Ovary (tissue), 9 donors: ENCODE data around the gene SHD. TPM values are rescaled to one million over a fixed set of nuclear protein-coding genes. Genes with fewer than 3 reads are reported as not detected.

Experiments used
- DNase-seq, 5 donors: peaks; one replicate each; pipeline ENCODE4 v3.0.0-alpha.2; 2019 to 2020
- H3K27ac ChIP-seq, 2 donors: fragments of 200-600 bp; one replicate each; pipeline versions ENCODE4 v1.5.1 to v1.8.0; 2019 to 2022
- H3K27me3 ChIP-seq: fragments of 200-600 bp; one replicate; pipeline ENCODE4 v1.8.0; 2022
- H3K36me3 ChIP-seq: fragments of 200-600 bp; sonication (generic); one replicate; pipeline ENCODE4 v1.5.1; 2019
- H3K4me1 ChIP-seq: one replicate; pipeline ENCODE4 v1.8.1; 2013; ENCODE audit warnings: mild to moderate bottlenecking, moderate library complexity; ENCODE audit not compliant: insufficient read depth
- H3K4me3 ChIP-seq: fragments of 200-600 bp; sonication (generic); one replicate; pipeline ENCODE4 v1.5.1; 2017
- H3K9me3 ChIP-seq, 2 donors: fragments of 200-600 bp in 1 of 2; sonication (generic) in 1 of 2; one replicate each; pipeline versions ENCODE4 v1.5.1 to v1.8.1; 2013 to 2019; ENCODE audit warnings: mild to moderate bottlenecking in 1 of 2, moderate library complexity in 1 of 2
- CTCF ChIP-seq, 3 donors: fragments of 450-650 bp in 2 of 3; fragments of 200-600 bp in 1 of 3; IDR thresholded peaks; one replicate each; pipeline versions ENCODE4 v1.5.1 to v1.8.0; 2016 to 2022; ENCODE audit warnings: antibody characterized with exemption in 3 of 3, mild to moderate bottlenecking in 1 of 3
- EP300 ChIP-seq: sonication (generic); formaldehyde crosslinking; IDR thresholded peaks from one replicate; pipeline ENCODE4 v1.6.1; 2017; ENCODE audit warnings: antibody characterized with exemption
- POLR2A ChIP-seq: fragments of 450-650 bp; IDR thresholded peaks from one replicate; pipeline ENCODE4 v1.6.1; 2017; ENCODE audit warnings: antibody characterized with exemption, mild to moderate bottlenecking, moderate library complexity
- WGBS, 3 donors: extraction: QIAGEN DNeasy Blood & Tissue Kit in 1 of 3; methylation state at CpG; one replicate each; pipeline versions ENCODE4 v1.1.5 to v1.1.7; 2013 to 2017; 5-methylcytosine and 5-hydroxymethylcytosine counted together
- intact Hi-C, 4 donors: fragments of 100-400 bp; cut with DNase I; formaldehyde crosslinking; loops; one replicate each; pipeline versions ENCODE4 v1.11.0 to v1.15.1; 2022 to 2023
- polyA plus RNA-seq, 2 donors: library from polyadenylated mRNA; stranded (reverse); fragments of 200-250 nt in 1 of 2; fragments of 350-450 nt in 1 of 2; fragmentation: Illumina TruSeq in 1 of 2; extraction: RNeasy Lipid Tissue Mini Kit (QIAGEN cat#74804) in 1 of 2; gene quantifications; one replicate each; pipeline ENCODE4 v1.2.3, GENCODE V29; 2013 to 2014
- total RNA-seq, 7 donors: library from RNA; depleted of rRNA in 2 of 7; stranded (reverse); fragments of >200 nt in 2 of 7; fragmentation: NEBNext Ultra II Directional in 3 of 7; extraction: Animal tissue kit (Norgen Biotek cat#: 25700) in 3 of 7; gene quantifications; one replicate each; pipeline versions ENCODE4 v1.1.0 to v1.2.4, GENCODE V29; 2016 to 2023
- donor health status: DM: no; HTN: no; CAD: no; lungs with moderate emphysema.
- donor health status: DM: no; HTN: no; CAD: no.
- donor health status: Bipolar disorder and iron deficiency.
- donor health status: DM: yes; HTN: yes; CAD: no.
- donor health status: DM: no; HTN: no; CAD: no.
- donor health status: DM: yes; HTN: yes; CAD: no.

The SHD gene
- total and polyA plus RNA-seq, 9 donors: 0.24 to 0.86 (median 0.48) TPM; not detected in 6

GRCh38 chr19:4303819-4304537, 24.9 kb downstream of the SHD start:
- no peaks in the 10 kb centered on the region for H3K27me3 ChIP-seq
- 35 to 46% (median 37%) methylated on average over 18 of the region's 18 CpGs for WGBS, 3 donors
- intact Hi-C loops: no loop called here
- no peaks in the 10 kb centered on the region for H3K4me1 ChIP-seq
- no peaks in the 10 kb centered on the region for H3K9me3 ChIP-seq
- TF ChIP-seq POLR2A (no peak), EP300 (no peak), CTCF (IDR thresholded peaks at IDR 0.05) (no peak)
- H3K4me3 ChIP-seq: no peak overlapping the region
- H3K27ac ChIP-seq: no peak overlapping the region
- DNase-seq: no peak
- H3K36me3 ChIP-seq: no peaks in the 10 kb centered on the region

GRCh38 chr19:4304538-4305256, 25.6 kb downstream of the SHD start, which contains the start of gene FSD1:
TSS of gene FSD1 (plus strand) at chr19:4304598. CDS start at chr19:4304747, 149 bp downstream.
- Histone ChIP-seq H3K27me3 (no peaks in the 10 kb centered on the region), H3K4me1 (no peaks in the 10 kb centered on the region), H3K36me3 (no peaks in the 10 kb centered on the region), H3K9me3 (no peaks in the 10 kb centered on the region), H3K4me3 (no peak within 1 kb of the TSS), H3K27ac (no peak within 1 kb of the TSS)
- 4 to 5% (median 5%) methylated on average over 20 to 63 of the region's 63 CpGs for WGBS, 3 donors
- TF ChIP-seq CTCF (IDR thresholded peaks at IDR 0.05) (no peak), EP300 (no peak), POLR2A (no peak)
- intact Hi-C loops: no loop called here
- peak in 2 of 5 donors; percentile 51 for DNase-seq

- no peaks in the 10 kb centered on the region for H3K36me3 ChIP-seq
- no peak overlapping the region for H3K27ac ChIP-seq
- DNase-seq: no peak
- H3K4me1 ChIP-seq: no peaks in the 10 kb centered on the region
- no peak for TF ChIP-seq CTCF (IDR thresholded peaks at IDR 0.05)
- no peak for TF ChIP-seq POLR2A
- TF ChIP-seq EP300: no peak
- no peaks in the 10 kb centered on the region for H3K9me3 ChIP-seq
- 68 to 74% (median 72%) methylated on average over 7 of the region's 7 CpGs for WGBS, 3 donors
- intact Hi-C loops: no loop called here
- no peak overlapping the region for H3K4me3 ChIP-seq
- no peaks in the 10 kb centered on the region for H3K27me3 ChIP-seq
Observed at GRCh38 chr19:4305257-4305612, 26.2 kb downstream of the SHD start.

GRCh38 chr19:4305659-4306058, 26.6 kb downstream of the SHD start:
- 74 to 83% (median 75%) methylated on average over 16 of the region's 16 CpGs for WGBS, 3 donors
- intact Hi-C loops: no loop called here
- no peaks in the 10 kb centered on the region for H3K27me3 ChIP-seq

More at GRCh38 chr19:4305659-4306058, 26.6 kb downstream of the SHD start:
- DNase-seq: no peak
- Histone ChIP-seq H3K9me3 (no peaks in the 10 kb centered on the region), H3K4me3 (no peak overlapping the region), H3K4me1 (no peaks in the 10 kb centered on the region), H3K36me3 (no peaks in the 10 kb centered on the region), H3K27ac (no peak overlapping the region)
- TF ChIP-seq EP300 (no peak), CTCF (IDR thresholded peaks at IDR 0.05) (no peak), POLR2A (no peak)
